Peyer's patch (tissue), 4 donors: ENCODE data around the gene CD59.
"Not testable (repeated sequence)": the region's sequence is repeated elsewhere in the genome, so short reads cannot be mapped to it uniquely, and the experiment has no call there.

Source experiments
- CTCF ChIP-seq, 6 experiments: fragments of 450-650 bp in 4 of 6; fragments of 200-600 bp in 2 of 6; sonication (generic) in 1 of 6; IDR thresholded peaks; one replicate each; pipeline ENCODE4 v1.5.1; 2017 to 2019; ENCODE audit warnings: antibody characterized with exemption in 6 of 6, mild to moderate bottlenecking in 3 of 6, moderate library complexity in 1 of 6
- POLR2A ChIP-seq, 2 donors: fragments of 450-650 bp; IDR thresholded peaks; one replicate each; pipeline ENCODE4 v1.5.1; 2017; ENCODE audit warnings: antibody characterized with exemption in 2 of 2, mild to moderate bottlenecking in 2 of 2, moderate library complexity in 2 of 2

GRCh38 chr11:33678616-33679015 lies 57.6 kb downstream of the CD59 start:
- TF ChIP-seq CTCF, POLR2A (IDR thresholded peaks at IDR 0.05): not testable (repeated sequence)
